ENCODE data around the gene FMNL2.

FMNL2 gene

DNA sequence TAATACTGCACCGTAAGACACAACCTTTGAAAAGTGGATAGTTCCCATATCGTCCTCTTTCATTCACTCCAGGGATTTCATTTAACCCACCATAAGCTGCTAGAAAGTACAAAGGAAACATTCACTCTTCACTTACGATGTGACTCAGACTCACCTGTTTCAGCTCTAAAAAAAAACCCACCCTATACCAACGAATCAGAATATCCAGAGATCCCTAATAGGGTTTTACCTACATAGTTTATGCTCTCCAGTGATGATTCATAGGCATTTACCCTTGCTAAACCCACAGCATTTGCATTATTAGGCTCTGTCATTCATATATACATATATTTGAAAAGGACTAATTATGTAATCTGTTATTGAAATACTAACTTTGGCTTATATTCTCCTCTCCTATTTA lies 322.1 kb downstream of the FMNL2 start:
- ATAC-seq (ENCODE audit: insufficient read depth, low read depth) = no peak

DNA sequence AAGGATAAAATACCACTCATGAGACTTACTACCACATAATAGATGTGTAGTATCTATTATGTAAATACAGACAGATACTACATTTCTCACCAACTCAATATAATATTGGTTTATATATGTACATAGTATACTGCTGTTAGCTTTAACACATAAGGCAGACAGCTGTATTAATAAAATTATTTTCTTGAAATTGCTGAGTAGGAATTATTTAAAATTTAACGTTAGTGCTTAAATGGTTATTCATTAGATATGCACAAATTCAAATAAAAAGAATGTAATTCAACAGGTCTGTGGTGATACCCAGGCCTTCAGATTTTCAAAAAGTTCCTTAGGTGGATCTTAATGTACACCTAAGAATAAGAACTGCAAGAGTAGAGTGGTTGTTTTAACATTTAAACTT lies 323.2 kb downstream of the FMNL2 start:
- DNase-seq (no peak), ATAC-seq (ENCODE audit: insufficient read depth, low read depth) (no peak)
- H4K20me1 ChIP-seq (ENCODE audit: insufficient read depth, low read length) = no peaks in the 10 kb centered on the region
- H3K27ac ChIP-seq (ENCODE audit: low read length) = no peak overlapping the region
- H3K4me3 ChIP-seq (ENCODE audit: low read depth in 1 of 2, low read length in 2 of 2) = no peak overlapping the region
- H3K36me3 ChIP-seq (ENCODE audit: insufficient read depth, low read length) = peaks cover 84% of the 10 kb centered on the region
- no peaks in the 10 kb centered on the region for H3K79me2 ChIP-seq (ENCODE audit: insufficient read depth, low read length)
- TF ChIP-seq, protein P1, sequence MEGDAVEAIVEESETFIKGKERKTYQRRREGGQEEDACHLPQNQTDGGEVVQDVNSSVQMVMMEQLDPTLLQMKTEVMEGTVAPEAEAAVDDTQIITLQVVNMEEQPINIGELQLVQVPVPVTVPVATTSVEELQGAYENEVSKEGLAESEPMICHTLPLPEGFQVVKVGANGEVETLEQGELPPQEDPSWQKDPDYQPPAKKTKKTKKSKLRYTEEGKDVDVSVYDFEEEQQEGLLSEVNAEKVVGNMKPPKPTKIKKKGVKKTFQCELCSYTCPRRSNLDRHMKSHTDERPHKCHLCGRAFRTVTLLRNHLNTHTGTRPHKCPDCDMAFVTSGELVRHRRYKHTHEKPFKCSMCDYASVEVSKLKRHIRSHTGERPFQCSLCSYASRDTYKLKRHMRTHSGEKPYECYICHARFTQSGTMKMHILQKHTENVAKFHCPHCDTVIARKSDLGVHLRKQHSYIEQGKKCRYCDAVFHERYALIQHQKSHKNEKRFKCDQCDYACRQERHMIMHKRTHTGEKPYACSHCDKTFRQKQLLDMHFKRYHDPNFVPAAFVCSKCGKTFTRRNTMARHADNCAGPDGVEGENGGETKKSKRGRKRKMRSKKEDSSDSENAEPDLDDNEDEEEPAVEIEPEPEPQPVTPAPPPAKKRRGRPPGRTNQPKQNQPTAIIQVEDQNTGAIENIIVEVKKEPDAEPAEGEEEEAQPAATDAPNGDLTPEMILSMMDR (IDR thresholded peaks at IDR 0.05; ENCODE audit: borderline replicate concordance, extremely low read depth, low read length, poor library complexity, severe bottlenecking) = no peak
- TF ChIP-seq EZH2 (IDR thresholded peaks at IDR 0.05; ENCODE audit: borderline replicate concordance, low read depth, low read length, severe bottlenecking) = no peak
- no peaks in the 10 kb centered on the region for H3K9me3 ChIP-seq (ENCODE audit: insufficient read depth, low read length, severe bottlenecking)
- no peak overlapping the region for H3K9ac ChIP-seq (ENCODE audit: low read depth, low read length)
- no peak overlapping the region for H3K4me2 ChIP-seq (ENCODE audit: insufficient read depth, low read length)
- H3K27me3 ChIP-seq (ENCODE audit: insufficient read depth, low read length, poor library complexity) = no peaks in the 10 kb centered on the region
- no peak overlapping the region for H2AFZ ChIP-seq (ENCODE audit: low read depth, low read length)
- no peaks in the 10 kb centered on the region for H3K4me1 ChIP-seq (ENCODE audit: insufficient read depth, low read length)

More for the DNA sequence above, 322.1 kb downstream of the FMNL2 start:
- Histone ChIP-seq H3K79me2 (ENCODE audit: insufficient read depth, low read length) (no peaks in the 10 kb centered on the region), H3K4me3 (ENCODE audit: low read depth in 1 of 2, low read length in 2 of 2) (no peak overlapping the region), H2AFZ (ENCODE audit: low read depth, low read length) (no peak overlapping the region), H3K9me3 (ENCODE audit: insufficient read depth, low read length, severe bottlenecking) (no peaks in the 10 kb centered on the region), H3K4me1 (ENCODE audit: insufficient read depth, low read length) (no peaks in the 10 kb centered on the region), H3K4me2 (ENCODE audit: insufficient read depth, low read length) (no peak overlapping the region), H3K9ac (ENCODE audit: low read depth, low read length) (no peak overlapping the region), H3K27me3 (ENCODE audit: insufficient read depth, low read length, poor library complexity) (no peaks in the 10 kb centered on the region), H3K36me3 (ENCODE audit: insufficient read depth, low read length) (peaks cover 82% of the 10 kb centered on the region), H4K20me1 (ENCODE audit: insufficient read depth, low read length) (no peaks in the 10 kb centered on the region), H3K27ac (ENCODE audit: low read length) (no peak overlapping the region)
- DNase-seq = no peak
- TF ChIP-seq EZH2 (IDR thresholded peaks at IDR 0.05; ENCODE audit: borderline replicate concordance, low read depth, low read length, severe bottlenecking) = no peak
- TF ChIP-seq, protein P1 (IDR thresholded peaks at IDR 0.05; ENCODE audit: borderline replicate concordance, extremely low read depth, low read length, poor library complexity, severe bottlenecking) = no peak

DNA sequence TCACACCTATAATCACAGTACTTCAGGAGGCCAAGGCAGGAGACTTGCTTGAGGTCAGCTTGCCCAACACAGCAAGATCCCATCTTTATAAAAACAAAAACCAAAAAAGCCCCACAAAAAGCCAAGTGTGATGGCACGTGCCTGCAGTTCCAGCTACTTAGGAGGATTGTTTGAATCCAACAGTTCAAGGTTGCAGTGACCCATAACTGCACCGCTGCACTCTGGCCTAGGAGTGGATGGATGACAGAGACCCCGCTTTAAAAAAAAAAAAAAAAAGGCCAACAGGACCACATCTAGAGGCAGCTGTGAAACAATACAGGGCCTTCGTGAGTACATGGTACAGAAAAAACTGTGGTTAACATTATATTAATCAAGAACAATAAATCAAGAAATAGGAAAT lies 326.1 kb downstream of the FMNL2 start:
- ATAC-seq (ENCODE audit: insufficient read depth, low read depth) = no peak
- Histone ChIP-seq H3K4me3 (ENCODE audit: low read depth in 1 of 2, low read length in 2 of 2) (no peak overlapping the region), H3K27me3 (ENCODE audit: insufficient read depth, low read length, poor library complexity) (no peaks in the 10 kb centered on the region), H3K79me2 (ENCODE audit: insufficient read depth, low read length) (no peaks in the 10 kb centered on the region), H3K4me2 (ENCODE audit: insufficient read depth, low read length) (no peak overlapping the region), H3K4me1 (ENCODE audit: insufficient read depth, low read length) (no peaks in the 10 kb centered on the region), H3K9me3 (ENCODE audit: insufficient read depth, low read length, severe bottlenecking) (no peaks in the 10 kb centered on the region), H2AFZ (ENCODE audit: low read depth, low read length) (no peak overlapping the region), H3K36me3 (ENCODE audit: insufficient read depth, low read length) (peaks cover 95% of the 10 kb centered on the region), H3K9ac (ENCODE audit: low read depth, low read length) (no peak overlapping the region), H3K27ac (ENCODE audit: low read length) (no peak overlapping the region), H4K20me1 (ENCODE audit: insufficient read depth, low read length) (no peaks in the 10 kb centered on the region)
- no peak for DNase-seq
- TF ChIP-seq EZH2 (IDR thresholded peaks at IDR 0.05; ENCODE audit: borderline replicate concordance, low read depth, low read length, severe bottlenecking) = no peak
- TF ChIP-seq, protein P1 (IDR thresholded peaks at IDR 0.05; ENCODE audit: borderline replicate concordance, extremely low read depth, low read length, poor library complexity, severe bottlenecking) = no peak

DNA sequence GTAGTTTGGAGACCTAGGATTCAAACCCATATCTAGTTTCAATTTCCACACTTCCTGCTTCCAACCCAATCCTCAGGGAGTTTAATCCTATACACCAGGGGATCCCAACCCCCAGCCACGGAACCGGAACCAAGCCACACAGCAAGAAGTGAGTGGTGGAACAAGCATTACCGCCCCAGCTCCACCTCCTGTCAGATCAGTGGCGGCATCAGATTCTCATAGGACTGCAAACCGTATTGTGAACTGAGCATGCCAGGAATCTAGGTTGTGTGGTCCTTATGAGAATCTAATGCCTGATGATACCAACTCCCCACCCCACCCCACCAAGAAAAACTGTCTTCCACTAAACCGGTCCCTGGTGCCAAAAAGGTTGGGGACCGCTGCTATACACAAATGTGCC lies 329.8 kb downstream of the FMNL2 start:
- Histone ChIP-seq H2AFZ (ENCODE audit: low read depth, low read length) (no peak overlapping the region), H3K36me3 (ENCODE audit: insufficient read depth, low read length) (peaks cover 96% of the 10 kb centered on the region), H3K27me3 (ENCODE audit: insufficient read depth, low read length, poor library complexity) (no peaks in the 10 kb centered on the region), H3K4me1 (ENCODE audit: insufficient read depth, low read length) (no peaks in the 10 kb centered on the region), H3K9me3 (ENCODE audit: insufficient read depth, low read length, severe bottlenecking) (no peaks in the 10 kb centered on the region), H4K20me1 (ENCODE audit: insufficient read depth, low read length) (no peaks in the 10 kb centered on the region), H3K9ac (ENCODE audit: low read depth, low read length) (no peak overlapping the region), H3K79me2 (ENCODE audit: insufficient read depth, low read length) (no peaks in the 10 kb centered on the region), H3K4me3 (ENCODE audit: low read depth in 1 of 2, low read length in 2 of 2) (no peak overlapping the region), H3K4me2 (ENCODE audit: insufficient read depth, low read length) (no peak overlapping the region), H3K27ac (ENCODE audit: low read length) (no peak overlapping the region)
- no peak for ATAC-seq (ENCODE audit: insufficient read depth, low read depth)
- TF ChIP-seq, protein P1 (IDR thresholded peaks at IDR 0.05; ENCODE audit: borderline replicate concordance, extremely low read depth, low read length, poor library complexity, severe bottlenecking) = no peak
- no peak for TF ChIP-seq EZH2 (IDR thresholded peaks at IDR 0.05; ENCODE audit: borderline replicate concordance, low read depth, low read length, severe bottlenecking)
- DNase-seq = no peak
